Esophagus squamous epithelium (tissue), 4 donors: Measurements from ENCODE around the gene DLG2.

Experiments
- CTCF ChIP-seq, 6 experiments: fragments of 450-650 bp in 4 of 6; fragments of 200-600 bp in 2 of 6; sonication (generic) in 2 of 6; IDR thresholded peaks; one replicate each; pipeline ENCODE4 v1.5.1; 2016 to 2019; ENCODE audit warnings: antibody characterized with exemption in 6 of 6, mild to moderate bottlenecking in 4 of 6, moderate library complexity in 4 of 6
- POLR2A ChIP-seq, 4 donors: fragments of 450-650 bp; IDR thresholded peaks; one replicate each; pipeline ENCODE4 v1.6.1; 2017; ENCODE audit warnings: antibody characterized with exemption in 4 of 4, mild to moderate bottlenecking in 4 of 4, moderate library complexity in 3 of 4

DNA sequence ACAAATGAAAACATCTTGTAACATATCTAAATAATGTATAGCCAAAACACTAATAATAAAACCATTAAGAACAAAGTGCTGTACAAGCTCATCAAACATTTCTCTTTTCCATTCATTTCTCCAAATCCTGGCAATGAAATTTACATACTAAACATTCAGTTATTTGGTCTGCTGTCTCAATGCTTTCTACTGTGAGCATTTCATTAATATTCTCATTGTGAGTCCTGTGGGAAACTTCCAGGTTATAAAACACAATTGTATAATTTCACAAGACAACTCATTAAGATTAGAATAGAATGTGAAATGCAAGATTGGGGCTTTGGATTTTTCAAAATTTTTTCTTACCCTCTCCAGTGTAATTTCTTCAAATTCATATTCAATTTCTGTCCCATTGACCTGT lies 1464.0 kb downstream of the DLG2 start:
- TF ChIP-seq CTCF (IDR thresholded peaks at IDR 0.05) (no peak), POLR2A (IDR thresholded peaks at IDR 0.05) (no peak)
